ENCODE results near the gene PKIG.

DNA sequence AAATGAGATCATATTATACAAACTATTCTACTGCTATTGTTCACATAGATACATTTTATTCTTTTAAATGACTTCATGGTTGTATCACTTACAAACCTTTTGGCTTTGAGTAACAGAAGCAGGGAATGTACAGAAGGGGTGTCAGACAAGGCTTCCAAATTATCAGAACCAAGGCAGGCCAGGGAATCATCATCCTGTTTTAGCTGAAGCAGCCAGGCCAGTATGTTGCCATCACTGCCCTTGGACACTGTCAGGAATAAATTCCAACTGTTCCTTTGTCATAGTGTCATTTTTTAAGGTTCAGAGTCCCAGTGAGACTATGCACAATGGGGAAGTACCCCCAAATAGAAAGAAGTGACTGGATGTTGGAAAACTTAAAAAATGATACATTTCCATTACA, 23.1 kb upstream of the PKIG start:
- TF ChIP-seq, protein P1, sequence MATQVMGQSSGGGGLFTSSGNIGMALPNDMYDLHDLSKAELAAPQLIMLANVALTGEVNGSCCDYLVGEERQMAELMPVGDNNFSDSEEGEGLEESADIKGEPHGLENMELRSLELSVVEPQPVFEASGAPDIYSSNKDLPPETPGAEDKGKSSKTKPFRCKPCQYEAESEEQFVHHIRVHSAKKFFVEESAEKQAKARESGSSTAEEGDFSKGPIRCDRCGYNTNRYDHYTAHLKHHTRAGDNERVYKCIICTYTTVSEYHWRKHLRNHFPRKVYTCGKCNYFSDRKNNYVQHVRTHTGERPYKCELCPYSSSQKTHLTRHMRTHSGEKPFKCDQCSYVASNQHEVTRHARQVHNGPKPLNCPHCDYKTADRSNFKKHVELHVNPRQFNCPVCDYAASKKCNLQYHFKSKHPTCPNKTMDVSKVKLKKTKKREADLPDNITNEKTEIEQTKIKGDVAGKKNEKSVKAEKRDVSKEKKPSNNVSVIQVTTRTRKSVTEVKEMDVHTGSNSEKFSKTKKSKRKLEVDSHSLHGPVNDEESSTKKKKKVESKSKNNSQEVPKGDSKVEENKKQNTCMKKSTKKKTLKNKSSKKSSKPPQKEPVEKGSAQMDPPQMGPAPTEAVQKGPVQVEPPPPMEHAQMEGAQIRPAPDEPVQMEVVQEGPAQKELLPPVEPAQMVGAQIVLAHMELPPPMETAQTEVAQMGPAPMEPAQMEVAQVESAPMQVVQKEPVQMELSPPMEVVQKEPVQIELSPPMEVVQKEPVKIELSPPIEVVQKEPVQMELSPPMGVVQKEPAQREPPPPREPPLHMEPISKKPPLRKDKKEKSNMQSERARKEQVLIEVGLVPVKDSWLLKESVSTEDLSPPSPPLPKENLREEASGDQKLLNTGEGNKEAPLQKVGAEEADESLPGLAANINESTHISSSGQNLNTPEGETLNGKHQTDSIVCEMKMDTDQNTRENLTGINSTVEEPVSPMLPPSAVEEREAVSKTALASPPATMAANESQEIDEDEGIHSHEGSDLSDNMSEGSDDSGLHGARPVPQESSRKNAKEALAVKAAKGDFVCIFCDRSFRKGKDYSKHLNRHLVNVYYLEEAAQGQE (IDR thresholded peaks at IDR 0.05; ENCODE audit: insufficient read depth in 1 of 2, low read depth in 2 of 2, low read length in 2 of 2), result no peak
- no peak for TF ChIP-seq TAF1 (IDR thresholded peaks at IDR 0.05; ENCODE audit: borderline replicate concordance, insufficient read depth, low read length)
